GM21737 (cell line): ENCODE data around the gene SLC24A3.
"Not testable (repeated sequence)": the region's sequence is repeated elsewhere in the genome, so short reads cannot be mapped to it uniquely, and the experiment has no call there.

Source experiments
- ATAC-seq: cut with Tn5 transposase; IDR thresholded peaks from one replicate; pipeline ENCODE4 v1.9.1; 2021; ENCODE audit warnings: mild to moderate bottlenecking, moderate library complexity; ENCODE audit not compliant: unreplicated experiment

Gene SLC24A3

DNA sequence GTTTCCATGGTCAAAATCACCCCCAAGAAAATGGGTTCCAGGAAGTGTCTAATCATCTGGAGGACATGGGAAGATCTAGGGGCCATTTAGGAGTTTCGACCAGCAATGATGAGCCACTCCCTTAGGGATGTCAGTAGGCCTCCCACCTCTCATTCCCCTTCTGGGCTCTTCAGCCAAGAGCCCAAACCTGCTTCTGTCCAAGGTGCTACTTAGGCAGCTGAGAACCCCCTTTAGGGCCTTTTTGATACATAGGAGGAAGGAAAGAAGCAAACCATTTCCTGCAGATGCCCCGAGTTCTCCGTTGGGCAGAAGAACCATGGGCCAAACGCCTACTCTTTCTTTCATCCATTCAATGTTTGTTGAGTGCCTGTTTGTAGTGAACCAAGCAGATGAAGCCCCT is 404.2 kb downstream of the SLC24A3 start:
- no peak for ATAC-seq

DNA sequence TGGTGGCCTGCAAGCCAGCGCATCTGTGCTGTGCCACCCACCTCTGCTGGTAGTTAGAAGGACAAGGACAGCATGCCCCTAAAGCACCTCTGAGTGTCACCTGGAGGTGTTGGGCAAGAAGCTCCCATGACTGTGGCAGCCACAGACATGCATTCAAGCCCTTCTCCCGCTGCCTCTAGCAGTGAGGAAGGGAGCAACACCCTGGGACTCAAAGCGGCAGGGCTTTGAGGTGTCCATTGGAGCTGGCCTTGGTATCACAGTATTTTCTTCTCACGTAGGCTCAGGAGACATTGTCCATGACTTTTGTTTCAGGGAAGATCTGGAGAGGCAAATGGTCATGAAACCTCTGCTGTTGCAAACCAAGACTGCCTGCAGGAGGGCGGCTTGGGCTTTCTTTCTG is 404.8 kb downstream of the SLC24A3 start:
- no peak for ATAC-seq

GRCh38 chr20:19618711-19619110 is 406.3 kb downstream of the SLC24A3 start:
- no peak for ATAC-seq

- no peak for ATAC-seq
Measured at GRCh38 chr20:19619904-19620430, 407.5 kb downstream of the SLC24A3 start.

DNA sequence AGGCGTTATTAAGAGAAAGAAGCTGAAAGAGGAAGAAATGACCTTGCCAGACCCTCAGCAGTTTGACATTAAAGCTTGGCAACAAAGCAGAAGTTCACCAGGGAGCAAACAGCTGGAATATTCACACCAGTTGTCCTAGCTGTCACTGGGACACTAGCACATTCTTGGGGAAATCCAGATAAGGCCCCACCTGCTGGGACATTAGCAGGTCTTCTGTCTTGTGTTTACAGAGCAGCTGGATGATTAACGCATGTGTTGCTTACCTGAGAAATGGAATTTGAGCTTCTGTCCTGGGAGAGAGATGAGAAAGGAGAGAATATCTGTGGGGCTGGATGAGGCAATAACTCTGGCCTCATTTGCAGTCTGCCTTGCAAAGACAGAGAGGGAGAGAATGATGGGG is 408.0 kb downstream of the SLC24A3 start:
- ATAC-seq, result no peak

GRCh38 chr20:19621072-19621471 is 408.6 kb downstream of the SLC24A3 start:
- ATAC-seq, result no peak

DNA sequence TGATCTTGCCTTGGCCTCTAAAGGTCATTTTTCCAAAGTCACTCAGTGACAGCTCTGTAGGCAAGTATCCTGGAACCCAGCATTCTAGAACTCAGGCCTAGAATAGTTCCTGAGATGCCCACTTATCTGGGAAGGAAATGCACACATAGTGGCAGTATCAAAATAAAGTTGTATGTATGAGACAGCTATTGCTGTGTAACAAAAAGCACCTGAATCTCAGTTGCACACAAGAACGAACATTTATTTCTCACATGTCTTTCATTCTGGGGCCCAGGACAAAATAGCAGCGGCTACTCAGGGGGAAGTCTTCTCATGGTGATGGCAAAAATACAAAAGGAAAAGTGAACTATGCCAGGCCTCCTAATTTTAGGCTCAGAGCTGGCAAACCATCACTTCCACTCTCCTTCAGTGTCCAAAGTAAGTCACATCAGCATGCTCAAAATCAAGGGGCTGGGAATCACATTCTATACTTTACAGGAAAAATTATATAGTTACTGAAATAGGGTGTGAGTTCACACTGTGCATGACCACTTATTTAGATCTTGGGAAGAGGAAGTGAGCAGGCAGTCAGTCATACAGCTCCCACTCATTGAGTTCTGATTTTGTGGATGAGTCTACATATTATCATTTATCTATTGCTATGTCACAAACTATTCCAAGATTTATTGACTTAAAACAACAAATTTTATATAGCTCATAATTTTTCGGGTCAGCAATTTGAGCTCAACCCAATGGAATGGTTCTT is 412.0 kb downstream of the SLC24A3 start:
- ATAC-seq, result no peak

GRCh38 chr20:19625426-19625825 is 413.0 kb downstream of the SLC24A3 start:
- ATAC-seq, result no peak

GRCh38 chr20:19626896-19627295 is 414.5 kb downstream of the SLC24A3 start:
- no peak for ATAC-seq

DNA sequence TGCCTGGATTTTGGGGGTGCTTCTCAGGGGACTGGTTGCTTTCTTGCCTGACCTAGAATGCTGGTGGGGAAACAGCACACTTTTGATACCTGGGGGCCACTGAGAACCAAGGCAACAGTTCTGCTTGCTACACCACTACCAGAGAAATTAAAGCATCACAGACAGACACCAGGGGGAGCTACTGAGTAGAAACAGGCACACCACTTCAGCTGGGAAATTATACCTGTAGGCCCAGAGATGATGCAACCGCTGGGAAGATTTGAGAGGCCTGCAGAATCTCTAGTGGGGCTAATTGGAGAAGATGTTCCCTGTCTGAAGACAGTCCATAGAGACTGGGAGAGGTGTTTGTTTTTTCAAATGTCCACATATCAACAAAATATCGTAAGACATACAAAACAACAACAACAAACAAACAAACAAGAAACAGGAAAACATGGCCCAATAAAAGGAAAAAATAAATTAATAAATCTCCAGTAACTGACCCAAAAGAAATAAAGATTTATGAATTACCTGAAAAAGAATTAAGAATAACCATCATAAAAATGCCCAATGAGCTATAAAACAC is 416.2 kb downstream of the SLC24A3 start:
- ATAC-seq, result no peak

GRCh38 chr20:19631410-19631809 is 419.0 kb downstream of the SLC24A3 start:
- ATAC-seq, result no peak

DNA sequence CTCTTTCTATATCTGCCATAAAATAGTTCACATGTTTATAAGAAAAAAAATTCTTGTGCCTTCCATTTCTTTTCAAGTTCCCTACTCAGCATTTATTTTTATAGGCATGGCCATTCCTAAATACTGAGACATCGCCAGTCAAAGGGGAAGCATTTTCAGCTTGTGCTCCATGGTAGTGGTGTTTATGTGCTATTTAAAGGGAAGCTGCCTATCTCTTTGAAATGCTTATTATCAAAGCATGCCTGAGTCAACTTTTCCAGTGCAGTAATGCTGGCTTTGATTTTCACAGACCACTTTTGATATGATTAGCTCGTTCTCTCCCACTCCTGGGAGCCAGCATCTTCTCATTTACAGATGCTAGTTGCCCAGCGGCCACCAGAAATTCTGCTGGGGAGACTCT is 421.5 kb downstream of the SLC24A3 start:
- no peak for ATAC-seq

GRCh38 chr20:19639471-19640045 is 427.1 kb downstream of the SLC24A3 start:
- not testable (repeated sequence) for ATAC-seq

- no peak for ATAC-seq
Measured at GRCh38 chr20:19642860-19643259, 430.4 kb downstream of the SLC24A3 start.

DNA sequence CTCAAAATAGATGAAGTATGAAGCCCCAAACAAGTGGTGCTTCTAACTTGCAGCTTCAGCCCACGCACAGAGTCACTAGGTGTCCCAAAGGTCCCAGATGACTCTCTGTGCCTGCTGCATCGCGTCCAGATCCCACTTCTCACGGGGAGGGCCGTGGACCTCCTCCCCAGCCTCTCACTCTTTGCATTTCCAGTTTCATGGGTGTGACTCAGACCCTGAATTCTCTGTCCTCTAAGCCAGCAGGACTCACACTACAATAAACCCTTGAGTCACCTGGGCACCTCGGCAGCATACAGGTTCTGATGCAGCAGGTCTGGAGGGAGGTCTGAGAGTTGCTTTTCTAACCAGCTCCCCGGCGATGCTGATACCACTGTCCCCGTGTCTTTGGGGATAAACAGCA is 431.6 kb downstream of the SLC24A3 start:
- ATAC-seq, result no peak

GRCh38 chr20:19646963-19647362 is 434.5 kb downstream of the SLC24A3 start:
- no peak for ATAC-seq

DNA sequence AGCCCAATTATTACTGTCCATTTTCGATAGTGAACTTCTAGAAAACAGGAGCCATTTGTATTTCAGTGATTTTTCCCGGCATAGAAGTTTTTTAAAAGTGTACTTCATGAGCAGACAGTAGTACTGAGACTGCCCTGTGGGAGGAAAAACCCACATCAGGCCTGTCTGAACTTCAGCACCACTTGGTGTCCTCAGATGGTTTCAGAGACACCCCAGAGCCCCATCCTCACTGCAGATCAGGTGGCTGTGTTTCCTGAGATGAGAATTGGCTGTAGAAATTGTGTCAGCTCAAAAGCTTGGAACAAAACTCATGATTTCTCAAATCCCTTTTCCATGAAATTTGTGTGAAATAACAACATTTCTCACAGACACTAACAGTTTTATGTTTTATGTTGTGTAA is 435.6 kb downstream of the SLC24A3 start:
- no peak for ATAC-seq

- ATAC-seq, result no peak
Measured at GRCh38 chr20:19649041-19649440, 436.6 kb downstream of the SLC24A3 start.

DNA sequence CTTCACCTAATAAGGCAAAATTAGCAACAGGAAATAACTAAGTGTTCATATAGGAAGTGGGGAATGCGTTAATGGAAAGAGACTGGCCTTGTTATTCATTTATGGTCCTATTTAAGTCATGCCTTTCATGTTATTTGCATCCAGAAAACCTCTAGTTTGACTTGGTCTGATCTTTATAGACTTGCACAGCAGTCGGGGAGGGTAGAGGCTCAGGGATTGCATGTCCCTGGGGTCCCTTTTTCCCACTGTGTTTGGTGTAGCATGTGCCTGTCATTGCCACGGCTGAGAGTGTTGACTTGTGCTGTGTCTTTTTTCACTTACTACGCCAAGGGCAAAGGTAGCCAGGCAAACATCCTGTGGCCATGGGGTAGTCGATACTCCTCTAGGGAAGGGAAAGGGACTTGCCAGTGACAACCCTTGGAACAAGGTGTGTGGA is 440.2 kb downstream of the SLC24A3 start:
- ATAC-seq, result no peak

GRCh38 chr20:19653327-19653726 is 440.9 kb downstream of the SLC24A3 start:
- ATAC-seq, result no peak

GRCh38 chr20:19654921-19655320 is 442.5 kb downstream of the SLC24A3 start:
- no peak for ATAC-seq

GRCh38 chr20:19658137-19658536 is 445.7 kb downstream of the SLC24A3 start:
- no peak for ATAC-seq
